Lower leg skin (tissue), 4 donors: ENCODE measurements around the gene ATP5PB. TPM values are rescaled to one million over a fixed set of nuclear protein-coding genes. Genes with fewer than 3 reads are reported as not detected.

ENCODE experiments used
- DNase-seq, 2 donors: peaks; one replicate each; pipeline ENCODE4 v3.0.0-alpha.2; 2019; ENCODE audit warnings: low spot score in 2 of 2
- H3K4me3 ChIP-seq: fragments of 200-600 bp; sonication (generic); 2 replicates; pipeline ENCODE4 v1.5.1; 2017; ENCODE audit warnings: mild to moderate bottlenecking, low read depth; ENCODE audit not compliant: poor library complexity, severe bottlenecking
- CTCF ChIP-seq, 3 donors: fragments of 450-650 bp; IDR thresholded peaks; one replicate each; pipeline ENCODE4 v1.5.1; 2016; ENCODE audit warnings: antibody characterized with exemption in 3 of 3, mild to moderate bottlenecking in 3 of 3, moderate library complexity in 2 of 3
- POLR2A ChIP-seq, 2 donors: fragments of 450-650 bp; IDR thresholded peaks; one replicate each; pipeline ENCODE4 v1.6.1; 2016 to 2017; ENCODE audit warnings: antibody characterized with exemption in 2 of 2, mild to moderate bottlenecking in 1 of 2, moderate library complexity in 1 of 2
- WGBS, 2 donors: methylation state at CpG; one replicate each; pipeline ENCODE4 v1.1.5; 2018; 5-methylcytosine and 5-hydroxymethylcytosine counted together
- intact Hi-C: fragments of 100-400 bp; cut with DNase I; formaldehyde crosslinking; loops from one replicate; pipeline ENCODE4 v1.15.0; 2023; ENCODE audit warnings: low total_unique reads
- total RNA-seq, 4 donors: library from RNA; depleted of rRNA; stranded (reverse); fragments of >200 nt; gene quantifications; one replicate each; pipeline ENCODE4 v1.1.0, GENCODE V29; 2016

The ATP5PB gene
- 100 to 1,000 TPM; 113 to 219 (median 153) TPM for total RNA-seq

- H3K4me3 ChIP-seq: peak within 1 kb of the TSS; percentile 86
- TF ChIP-seq CTCF (IDR thresholded peaks at IDR 0.05): no peak
- no peak for TF ChIP-seq POLR2A (IDR thresholded peaks at IDR 0.05)
- intact Hi-C loops: no loop called here
- DNase-seq: peak; percentile 96 to 98
- WGBS, 2 donors: 0% methylated on average over 41 to 54 of the region's 54 CpGs
These were observed at the start of gene ATP5PB, which contains the start of gene WDR77 for GRCh38 chr1:111448918-111449702. ATP5PB (plus strand) TSS chr1:111449464; CDS start chr1:111449542, 78 bp downstream. WDR77 (minus strand) TSS chr1:111449256; CDS start chr1:111449169, 87 bp downstream.

- WGBS, 2 donors: 31 to 34% methylated on average over 9 of the region's 9 CpGs
- intact Hi-C loops: loop anchor here (5.0 kb wide), 1 partner anchor 178 kb away; no protein-coding TSS in a partner anchor
- H3K4me3 ChIP-seq: no peak overlapping the region
- peak in 1 of 2 donors; percentile 63 for DNase-seq
- no peak for TF ChIP-seq POLR2A (IDR thresholded peaks at IDR 0.05)
- no peak for TF ChIP-seq CTCF (IDR thresholded peaks at IDR 0.05)
These were observed 49.3 kb upstream of the ATP5PB start for GRCh38 chr1:111399792-111400610.

- H3K4me3 ChIP-seq: no peak overlapping the region
- no peak for TF ChIP-seq POLR2A (IDR thresholded peaks at IDR 0.05)
- intact Hi-C loops: loop anchor here (5.0 kb wide), 1 partner anchor 180 kb away; no protein-coding TSS in a partner anchor
- 84 to 85% methylated on average over 5 of the region's 5 CpGs for WGBS, 2 donors
- no peak for DNase-seq
These were observed 47.2 kb upstream of the ATP5PB start for GRCh38 chr1:111402083-111402482.

- H3K4me3 ChIP-seq: no peak overlapping the region
- DNase-seq: no peak
- TF ChIP-seq POLR2A (IDR thresholded peaks at IDR 0.05): no peak
- no peak for TF ChIP-seq CTCF (IDR thresholded peaks at IDR 0.05)
- intact Hi-C loops: loop anchor here (5.0 kb wide), 1 partner anchor 182 kb away; no protein-coding TSS in a partner anchor
- 79 to 80% methylated on average over 4 of the region's 4 CpGs for WGBS, 2 donors
These were observed 44.7 kb upstream of the ATP5PB start for GRCh38 chr1:111404588-111404987.

GRCh38 chr1:111406321-111406768 is 42.9 kb upstream of the ATP5PB start:
- no peak overlapping the region for H3K4me3 ChIP-seq
- DNase-seq: peak in 1 of 2 donors; percentile 21
- WGBS, 2 donors: 0 to 3% methylated on average over 2 of the region's 2 CpGs
- intact Hi-C loops: no loop called here
- TF ChIP-seq POLR2A (IDR thresholded peaks at IDR 0.05): no peak
- TF ChIP-seq CTCF (IDR thresholded peaks at IDR 0.05): no peak

- no peak for DNase-seq
- no peak overlapping the region for H3K4me3 ChIP-seq
- WGBS, 2 donors: 67 to 69% methylated on average over 6 of the region's 6 CpGs
- TF ChIP-seq CTCF (IDR thresholded peaks at IDR 0.05) (no peak), POLR2A (IDR thresholded peaks at IDR 0.05) (no peak)
- intact Hi-C loops: no loop called here
These were observed 42.0 kb upstream of the ATP5PB start for GRCh38 chr1:111407301-111407700.
